Subcutaneous adipose tissue (tissue), 4 donors: ENCODE measurements around the gene PDE11A. TPM values are rescaled to one million over a fixed set of nuclear protein-coding genes. Genes with fewer than 3 reads are reported as not detected.

Source experiments
- CTCF ChIP-seq: fragments of 450-650 bp; IDR thresholded peaks from one replicate; pipeline ENCODE4 v1.5.1; 2016; ENCODE audit warnings: low read depth, mild to moderate bottlenecking, control low read depth, antibody characterized with exemption, moderate library complexity
- total RNA-seq, 4 donors: library from RNA; depleted of rRNA; stranded (reverse); fragments of >200 nt; gene quantifications; one replicate each; pipeline ENCODE4 v1.1.0, GENCODE V29; 2016

Gene PDE11A
- total RNA-seq, 4 donors from 2014 or later = 0.33 to 1.2 (median 1.1) TPM; not detected in 1

- no peak for TF ChIP-seq CTCF
Measured at GRCh38 chr2:177599956-177600355, 472.6 kb downstream of the PDE11A start.

- TF ChIP-seq CTCF = no peak
Measured at GRCh38 chr2:177599139-177599688, 473.4 kb downstream of the PDE11A start.

GRCh38 chr2:177598326-177599138 lies 474.0 kb downstream of the PDE11A start:
- no peak for TF ChIP-seq CTCF

GRCh38 chr2:177597759-177598158 lies 474.8 kb downstream of the PDE11A start:
- TF ChIP-seq CTCF = no peak

GRCh38 chr2:177596866-177597265 lies 475.7 kb downstream of the PDE11A start:
- no peak for TF ChIP-seq CTCF

GRCh38 chr2:177595126-177595845 lies 477.3 kb downstream of the PDE11A start:
- no peak for TF ChIP-seq CTCF

- TF ChIP-seq CTCF = no peak
Measured at GRCh38 chr2:177593402-177593801, 479.2 kb downstream of the PDE11A start.
